ENCODE measurements around the gene MYEF2. TPM values are rescaled to one million over a fixed set of nuclear protein-coding genes. Genes with fewer than 3 reads are reported as not detected.

Gene MYEF2
- total and polyA plus RNA-seq, 7 donors = 0.23 to 1.3 (median 0.62) TPM

DNA sequence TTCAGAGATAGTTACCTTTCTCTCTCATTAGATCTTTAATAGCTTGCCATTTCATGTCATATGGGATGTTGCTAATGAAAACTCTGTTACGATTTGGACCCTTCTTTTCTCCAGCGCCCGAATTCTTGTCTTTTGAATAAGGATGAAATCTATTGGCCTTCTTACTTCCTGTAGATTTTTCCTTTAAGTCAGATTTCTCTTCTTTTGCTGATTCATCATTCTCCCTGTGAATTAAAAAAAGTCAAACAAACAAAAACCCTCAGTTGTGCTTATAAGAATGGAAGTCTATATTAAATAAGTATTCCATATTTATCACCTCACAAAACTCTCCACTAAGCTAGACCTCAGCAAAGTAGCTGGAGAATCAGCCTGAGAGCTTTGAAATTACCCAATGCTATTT, 9.5 kb downstream of the MYEF2 start:
- H3K4me1 ChIP-seq = no peaks in the 10 kb centered on the region
- DNase-seq = no peak
- no peaks in the 10 kb centered on the region for H3K36me3 ChIP-seq (ENCODE audit: insufficient read depth in 1 of 2, low read depth in 1 of 2)
- no peak for ATAC-seq
- H3K4me3 ChIP-seq = no peak overlapping the region
- intact Hi-C loops (cut with DNase I) = no loop called here
- H3K27me3 ChIP-seq (ENCODE audit: insufficient read depth in 3 of 3, low read length in 2 of 3) = no peaks in the 10 kb centered on the region
- H3K27ac ChIP-seq = no peak overlapping the region
- 61 to 62% (median 61%) methylated on average over 3 of the region's 3 CpGs for WGBS, 3 donors
- TF ChIP-seq, protein P1, sequence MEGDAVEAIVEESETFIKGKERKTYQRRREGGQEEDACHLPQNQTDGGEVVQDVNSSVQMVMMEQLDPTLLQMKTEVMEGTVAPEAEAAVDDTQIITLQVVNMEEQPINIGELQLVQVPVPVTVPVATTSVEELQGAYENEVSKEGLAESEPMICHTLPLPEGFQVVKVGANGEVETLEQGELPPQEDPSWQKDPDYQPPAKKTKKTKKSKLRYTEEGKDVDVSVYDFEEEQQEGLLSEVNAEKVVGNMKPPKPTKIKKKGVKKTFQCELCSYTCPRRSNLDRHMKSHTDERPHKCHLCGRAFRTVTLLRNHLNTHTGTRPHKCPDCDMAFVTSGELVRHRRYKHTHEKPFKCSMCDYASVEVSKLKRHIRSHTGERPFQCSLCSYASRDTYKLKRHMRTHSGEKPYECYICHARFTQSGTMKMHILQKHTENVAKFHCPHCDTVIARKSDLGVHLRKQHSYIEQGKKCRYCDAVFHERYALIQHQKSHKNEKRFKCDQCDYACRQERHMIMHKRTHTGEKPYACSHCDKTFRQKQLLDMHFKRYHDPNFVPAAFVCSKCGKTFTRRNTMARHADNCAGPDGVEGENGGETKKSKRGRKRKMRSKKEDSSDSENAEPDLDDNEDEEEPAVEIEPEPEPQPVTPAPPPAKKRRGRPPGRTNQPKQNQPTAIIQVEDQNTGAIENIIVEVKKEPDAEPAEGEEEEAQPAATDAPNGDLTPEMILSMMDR (IDR thresholded peaks at IDR 0.05) = no peak
- H3K9me3 ChIP-seq = no peaks in the 10 kb centered on the region

DNA sequence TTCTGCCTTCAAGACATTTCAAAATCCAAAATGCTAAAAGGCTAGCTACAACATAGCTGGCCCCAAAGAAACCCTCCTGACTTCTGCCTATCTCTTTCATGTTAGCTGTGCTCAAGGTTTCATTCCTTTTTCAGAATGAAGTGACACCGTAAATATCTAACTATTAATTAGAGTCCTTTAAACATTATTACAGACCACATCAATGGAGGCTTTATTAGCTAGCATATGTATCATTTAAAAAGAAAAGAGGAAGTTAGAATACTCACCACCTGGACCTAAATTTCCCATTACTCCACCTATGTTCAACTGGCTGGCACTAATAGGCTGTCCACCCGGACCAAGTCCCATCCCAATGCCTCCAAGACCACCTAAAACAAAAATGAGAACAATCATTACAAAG, 24.6 kb downstream of the MYEF2 start:
- TF ChIP-seq, protein P1 (IDR thresholded peaks at IDR 0.05) = no peak
- Histone ChIP-seq H3K4me3 (no peak overlapping the region), H3K9me3 (no peaks in the 10 kb centered on the region), H3K27ac (no peak overlapping the region), H3K36me3 (ENCODE audit: insufficient read depth in 1 of 2, low read depth in 1 of 2) (no peaks in the 10 kb centered on the region), H3K27me3 (ENCODE audit: insufficient read depth in 3 of 3, low read length in 2 of 3) (no peaks in the 10 kb centered on the region), H3K4me1 (no peaks in the 10 kb centered on the region)
- intact Hi-C loops (cut with DNase I) = no loop called here
- DNase-seq = no peak
- ATAC-seq = no peak
- 93 to 96% (median 94%) methylated on average over 2 of the region's 2 CpGs for WGBS, 3 donors

DNA sequence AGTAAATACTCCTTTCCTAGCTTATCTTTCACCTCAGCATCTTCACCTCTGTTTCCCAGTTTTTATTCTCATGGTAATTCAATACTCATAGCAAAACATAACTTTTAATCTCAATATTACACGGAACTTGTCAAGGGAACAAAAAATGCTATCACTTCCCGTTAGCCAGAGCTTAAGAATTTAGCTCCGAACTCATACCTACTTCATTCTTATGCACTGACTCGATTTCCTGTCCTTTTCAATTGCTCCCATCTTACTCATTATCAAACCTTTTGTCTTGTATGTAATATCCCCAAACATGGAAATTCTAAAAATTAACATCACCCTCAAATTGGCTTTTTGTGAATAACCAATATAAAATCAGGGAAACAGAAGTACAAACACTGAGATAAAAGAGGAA, 28.2 kb downstream of the MYEF2 start:
- ATAC-seq (no peak), DNase-seq (no peak)
- Histone ChIP-seq H3K27ac (no peak overlapping the region), H3K27me3 (ENCODE audit: insufficient read depth in 3 of 3, low read length in 2 of 3) (no peaks in the 10 kb centered on the region), H3K4me3 (no peak overlapping the region), H3K9me3 (no peaks in the 10 kb centered on the region), H3K36me3 (ENCODE audit: insufficient read depth in 1 of 2, low read depth in 1 of 2) (no peaks in the 10 kb centered on the region), H3K4me1 (no peaks in the 10 kb centered on the region)
- 71 to 76% (median 74%) methylated on average over 4 of the region's 4 CpGs for WGBS, 3 donors
- TF ChIP-seq, protein P1 (IDR thresholded peaks at IDR 0.05) = no peak
- intact Hi-C loops (cut with DNase I) = no loop called here

DNA sequence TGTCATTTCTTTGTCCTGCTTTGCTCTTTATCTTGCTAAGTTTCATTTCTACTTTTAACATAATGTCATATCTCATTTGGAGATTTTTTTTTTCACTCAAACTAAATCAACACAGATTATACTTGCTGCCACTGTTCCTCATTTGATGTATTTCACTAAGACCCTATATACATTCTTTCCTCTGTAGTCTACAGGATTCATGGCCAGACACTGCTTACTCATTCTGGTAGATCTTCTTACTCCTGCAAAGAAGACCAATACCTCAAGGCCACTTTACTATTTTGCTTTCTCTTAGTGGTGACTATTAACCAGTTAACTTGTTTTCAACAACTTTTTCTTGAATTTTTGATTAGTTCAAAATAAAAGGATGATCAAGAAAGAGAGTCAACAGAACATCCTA, 30.7 kb downstream of the MYEF2 start:
- Histone ChIP-seq H3K4me1 (peaks cover 18% of the 10 kb centered on the region), H3K36me3 (ENCODE audit: insufficient read depth in 1 of 2, low read depth in 1 of 2) (no peaks in the 10 kb centered on the region), H3K27ac (no peak overlapping the region), H3K9me3 (no peaks in the 10 kb centered on the region), H3K27me3 (ENCODE audit: insufficient read depth in 3 of 3, low read length in 2 of 3) (no peaks in the 10 kb centered on the region), H3K4me3 (no peak overlapping the region)
- intact Hi-C loops (cut with DNase I) = no loop called here
- no peak for ATAC-seq
- TF ChIP-seq, protein P1 (IDR thresholded peaks at IDR 0.05) = no peak
- DNase-seq = no peak

DNA sequence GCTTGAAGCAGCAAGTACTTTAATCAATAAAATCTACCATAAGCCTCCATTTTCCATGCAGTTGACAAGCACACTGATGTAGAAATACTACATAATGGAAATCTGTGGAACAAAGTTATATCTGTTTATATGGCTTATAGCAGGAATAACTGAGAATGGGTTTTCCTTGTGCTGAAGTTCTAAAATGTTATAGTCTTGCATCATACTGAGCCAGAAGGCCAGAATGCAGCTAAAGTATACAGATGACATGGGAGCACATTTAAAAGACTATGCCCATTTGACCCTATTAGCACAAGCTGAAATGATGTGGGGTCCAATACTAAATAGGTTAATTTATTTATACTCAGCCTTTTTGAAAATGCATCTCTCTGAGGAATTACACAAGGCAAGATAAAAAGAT, 32.2 kb downstream of the MYEF2 start:
- ATAC-seq (no peak), DNase-seq (no peak)
- Histone ChIP-seq H3K4me3 (no peak overlapping the region), H3K27ac (no peak overlapping the region), H3K27me3 (ENCODE audit: insufficient read depth in 3 of 3, low read length in 2 of 3) (no peaks in the 10 kb centered on the region), H3K4me1 (peaks cover 18% of the 10 kb centered on the region), H3K36me3 (ENCODE audit: insufficient read depth in 1 of 2, low read depth in 1 of 2) (no peaks in the 10 kb centered on the region), H3K9me3 (no peaks in the 10 kb centered on the region)
- TF ChIP-seq, protein P1 (IDR thresholded peaks at IDR 0.05) = no peak
- intact Hi-C loops (cut with DNase I) = no loop called here

All from psoas muscle (tissue), 8 donors.